ENCODE measurements around the gene ANXA7.

Gene ANXA7
- total RNA-seq = 134 to 174 reads per million in 2 donors

- peak; percentile 89 for DNase-seq
Observed at GRCh38 chr10:73413528-73414229, at the start of gene ANXA7. ANXA7 (minus strand) TSS chr10:73414058; CDS start chr10:73400856, 13,202 bp downstream.

GRCh38 chr10:73460897-73461296 is 47.0 kb upstream of the ANXA7 start:
- DNase-seq = no peak

- no peak for DNase-seq
Observed at GRCh38 chr10:73459683-73460314, 45.9 kb upstream of the ANXA7 start.

- DNase-seq = no peak
Observed at GRCh38 chr10:73456187-73456890, 42.5 kb upstream of the ANXA7 start.

- no peak for DNase-seq
Observed at GRCh38 chr10:73449113-73449512, 35.3 kb upstream of the ANXA7 start.

GRCh38 chr10:73448384-73448783 is 34.5 kb upstream of the ANXA7 start:
- DNase-seq = no peak

- DNase-seq = no peak
Observed at GRCh38 chr10:73446926-73447325, 33.1 kb upstream of the ANXA7 start.

- no peak for DNase-seq
Observed at GRCh38 chr10:73444457-73444856, 30.6 kb upstream of the ANXA7 start.

- DNase-seq = no peak
Observed at GRCh38 chr10:73439605-73440312, 25.9 kb upstream of the ANXA7 start.

- no peak for DNase-seq
Observed at GRCh38 chr10:73439055-73439454, 25.2 kb upstream of the ANXA7 start.

- no peak for DNase-seq
Observed at GRCh38 chr10:73433538-73433867, 19.6 kb upstream of the ANXA7 start, which contains the start of gene MSS51. MSS51 (minus strand) TSS chr10:73433561; CDS start chr10:73428284, 5,277 bp downstream.

GRCh38 chr10:73432646-73433537 is 19.0 kb upstream of the ANXA7 start:
- DNase-seq = no peak

GRCh38 chr10:73426318-73426717 is 12.5 kb upstream of the ANXA7 start:
- no peak for DNase-seq

GRCh38 chr10:73424478-73424877 is 10.6 kb upstream of the ANXA7 start:
- no peak for DNase-seq

GRCh38 chr10:73423309-73423708 is 9.5 kb upstream of the ANXA7 start:
- DNase-seq = no peak

GRCh38 chr10:73416571-73416970 is 2.7 kb upstream of the ANXA7 start:
- DNase-seq = no peak

- DNase-seq = no peak
Observed at GRCh38 chr10:73414230-73414945, 530 bp upstream of the ANXA7 start.

- DNase-seq = no peak
Observed at GRCh38 chr10:73413108-73413527, 740 bp downstream of the ANXA7 start.

GRCh38 chr10:73410897-73411296 is 3.0 kb downstream of the ANXA7 start:
- DNase-seq = no peak

GRCh38 chr10:73408978-73409521 is 4.8 kb downstream of the ANXA7 start:
- DNase-seq = no peak

GRCh38 chr10:73408061-73408460 is 5.8 kb downstream of the ANXA7 start:
- no peak for DNase-seq
